Vagina (tissue), 2 donors: Measurements from ENCODE around the gene CALN1. TPM values are rescaled to one million over a fixed set of nuclear protein-coding genes. Genes with fewer than 3 reads are reported as not detected.

Experiments used
- DNase-seq, 2 donors: peaks; one replicate each; pipeline ENCODE4 v3.0.0-alpha.2; 2017; ENCODE audit errors: extremely low spot score in 2 of 2
- H3K27ac ChIP-seq: fragments of 200-600 bp; sonication (generic); one replicate; pipeline ENCODE4 v1.5.1; 2019
- H3K27me3 ChIP-seq: fragments of 200-600 bp; sonication (generic); one replicate; pipeline ENCODE4 v1.5.1; 2019
- H3K36me3 ChIP-seq, 2 donors: fragments of 200-600 bp; sonication (generic); one replicate each; pipeline ENCODE4 v1.5.1; 2017 to 2019
- H3K4me1 ChIP-seq: fragments of 200-600 bp; sonication (generic); one replicate; pipeline ENCODE4 v1.5.1; 2019
- H3K4me3 ChIP-seq, 2 donors: fragments of 200-600 bp; sonication (generic); 1 replicate in 1 of 2; 2 replicates in 1 of 2; pipeline ENCODE4 v1.5.1; 2016 to 2019
- H3K9me3 ChIP-seq: fragments of 200-600 bp; sonication (generic); one replicate; pipeline ENCODE4 v1.5.1; 2019
- CTCF ChIP-seq, 3 experiments: fragments of 450-650 bp in 2 of 3; fragments of 200-600 bp in 1 of 3; sonication (generic) in 1 of 3; IDR thresholded peaks; one replicate each; pipeline ENCODE4 v1.5.1; 2017 to 2019; ENCODE audit warnings: antibody characterized with exemption in 3 of 3, mild to moderate bottlenecking in 2 of 3, moderate library complexity in 2 of 3
- POLR2A ChIP-seq, 2 donors: fragments of 450-650 bp; IDR thresholded peaks; one replicate each; pipeline ENCODE4 v1.6.1; 2017; ENCODE audit warnings: antibody characterized with exemption in 2 of 2, mild to moderate bottlenecking in 2 of 2, moderate library complexity in 2 of 2
- POLR2AphosphoS5 ChIP-seq, 2 donors: sonication (generic); formaldehyde crosslinking; IDR thresholded peaks; one replicate each; pipeline ENCODE4 v1.9.0; 2017; ENCODE audit warnings: antibody characterized with exemption in 2 of 2, mild to moderate bottlenecking in 2 of 2, low read depth in 1 of 2; ENCODE audit not compliant: insufficient read depth in 1 of 2
- intact Hi-C: fragments of 100-400 bp; cut with DNase I; formaldehyde crosslinking; loops from one replicate; pipeline ENCODE4 v1.15.1; 2023
- total RNA-seq: library from RNA; depleted of rRNA; stranded (reverse); fragments of >200 nt; gene quantifications from one replicate; pipeline ENCODE4 v1.2.3, GENCODE V29; 2016

Gene CALN1
- total RNA-seq, 1 donor from 2014 or later = 6.9 TPM

- no peaks in the 10 kb centered on the region for H3K27me3 ChIP-seq
- H3K4me3 ChIP-seq = no peak overlapping the region
- intact Hi-C loops = no loop called here
- no peaks in the 10 kb centered on the region for H3K9me3 ChIP-seq
- H3K27ac ChIP-seq = no peak overlapping the region
- H3K36me3 ChIP-seq = no peaks in the 10 kb centered on the region
- DNase-seq = no peak
- no peaks in the 10 kb centered on the region for H3K4me1 ChIP-seq
- no peak for TF ChIP-seq POLR2A (IDR thresholded peaks at IDR 0.05)
- no peak for TF ChIP-seq CTCF (IDR thresholded peaks at IDR 0.05)
- TF ChIP-seq POLR2AphosphoS5 (IDR thresholded peaks at IDR 0.05; ENCODE audit: insufficient read depth in 1 of 2, low read depth in 1 of 2) = no peak
Observed at GRCh38 chr7:71972534-71972933, 439.6 kb downstream of the CALN1 start.

GRCh38 chr7:71970725-71971124, 441.4 kb downstream of the CALN1 start:
- TF ChIP-seq POLR2AphosphoS5 (IDR thresholded peaks at IDR 0.05; ENCODE audit: insufficient read depth in 1 of 2, low read depth in 1 of 2) (no peak), CTCF (IDR thresholded peaks at IDR 0.05) (no peak), POLR2A (IDR thresholded peaks at IDR 0.05) (no peak)
- Histone ChIP-seq H3K4me3 (no peak overlapping the region), H3K4me1 (no peaks in the 10 kb centered on the region), H3K27me3 (no peaks in the 10 kb centered on the region), H3K9me3 (no peaks in the 10 kb centered on the region), H3K27ac (no peak overlapping the region), H3K36me3 (no peaks in the 10 kb centered on the region)
- DNase-seq = no peak
- intact Hi-C loops = no loop called here

GRCh38 chr7:71962636-71963035, 449.5 kb downstream of the CALN1 start:
- intact Hi-C loops = no loop called here
- TF ChIP-seq POLR2A (IDR thresholded peaks at IDR 0.05) (no peak), POLR2AphosphoS5 (IDR thresholded peaks at IDR 0.05; ENCODE audit: insufficient read depth in 1 of 2, low read depth in 1 of 2) (no peak), CTCF (IDR thresholded peaks at IDR 0.05) (no peak)
- H3K36me3 ChIP-seq = no peaks in the 10 kb centered on the region
- no peaks in the 10 kb centered on the region for H3K27me3 ChIP-seq
- no peak overlapping the region for H3K27ac ChIP-seq
- H3K4me1 ChIP-seq = no peaks in the 10 kb centered on the region
- DNase-seq = no peak
- no peaks in the 10 kb centered on the region for H3K9me3 ChIP-seq
- no peak overlapping the region for H3K4me3 ChIP-seq

- Histone ChIP-seq H3K4me3 (no peak overlapping the region), H3K36me3 (no peaks in the 10 kb centered on the region), H3K4me1 (no peaks in the 10 kb centered on the region), H3K9me3 (no peaks in the 10 kb centered on the region), H3K27ac (no peak overlapping the region), H3K27me3 (no peaks in the 10 kb centered on the region)
- DNase-seq = no peak
- TF ChIP-seq POLR2AphosphoS5 (IDR thresholded peaks at IDR 0.05; ENCODE audit: insufficient read depth in 1 of 2, low read depth in 1 of 2) = no peak
- TF ChIP-seq CTCF (IDR thresholded peaks at IDR 0.05) = no peak
- no peak for TF ChIP-seq POLR2A (IDR thresholded peaks at IDR 0.05)
- intact Hi-C loops = no loop called here
Observed at GRCh38 chr7:71961283-71961682, 450.9 kb downstream of the CALN1 start.

GRCh38 chr7:71942115-71942514, 470.0 kb downstream of the CALN1 start:
- intact Hi-C loops = no loop called here
- no peak for DNase-seq
- no peaks in the 10 kb centered on the region for H3K36me3 ChIP-seq
- TF ChIP-seq CTCF (IDR thresholded peaks at IDR 0.05) = no peak
- no peaks in the 10 kb centered on the region for H3K4me1 ChIP-seq
- H3K27me3 ChIP-seq = no peaks in the 10 kb centered on the region
- H3K4me3 ChIP-seq = no peak overlapping the region
- no peaks in the 10 kb centered on the region for H3K9me3 ChIP-seq
- no peak overlapping the region for H3K27ac ChIP-seq
